CD4-positive, alpha-beta T cell (primary cell): Measurements from ENCODE around the gene ISLR2. TPM values are rescaled to one million over a fixed set of nuclear protein-coding genes. Genes with fewer than 3 reads are reported as not detected.

ENCODE experiments used
- ATAC-seq: fragments of 200-7000 bp; cut with Tn5 transposase; one replicate; pipeline ENCODE4 v1.10.0; 2022; ENCODE audit warnings: mild to moderate bottlenecking; ENCODE audit not compliant: poor library complexity
- CTCF ChIA-PET: fragments of 350-600 bp; sonication (Branson Sonifier 250); formaldehyde crosslinking; loops from one replicate; lab custom pipeline; 2021; ENCODE audit warnings: antibody characterized with exemption, inconsistent platforms; lab: Charles Lee
- POLR2A ChIA-PET: fragments of 350-600 bp; sonication (Branson Sonifier 250); formaldehyde crosslinking; loops from one replicate; lab custom pipeline; 2021; ENCODE audit warnings: antibody characterized with exemption, inconsistent platforms; lab: Charles Lee
- DNase-seq, 14 experiments: peaks; one replicate each; pipeline ENCODE4 v3.0.0-alpha.2; 2013 to 2020; ENCODE audit warnings: mixed read lengths in 2 of 14
- H3K27ac ChIP-seq, 2 donors: one replicate each; pipeline versions ENCODE4 v1.5.1 to v1.7.0; 2013; ENCODE audit warnings: low read length in 2 of 2, low read depth in 1 of 2, mild to moderate bottlenecking in 1 of 2
- H3K27me3 ChIP-seq, 2 experiments: 1 replicate in 1 of 2; 2 replicates in 1 of 2; pipeline versions ENCODE4 v1.6.1 to v1.7.0; 2013; ENCODE audit warnings: low read length in 2 of 2, control low read depth in 1 of 2, mild to moderate bottlenecking in 1 of 2, moderate library complexity in 1 of 2; ENCODE audit not compliant: insufficient read depth in 2 of 2, control insufficient read depth in 1 of 2
- H3K36me3 ChIP-seq: one replicate; pipeline ENCODE4 v1.6.1; 2013; ENCODE audit warnings: low read length, control low read depth; ENCODE audit not compliant: insufficient read depth
- H3K4me1 ChIP-seq: one replicate; pipeline ENCODE4 v1.6.1; 2013; ENCODE audit warnings: low read length, control low read depth; ENCODE audit not compliant: insufficient read depth
- H3K4me3 ChIP-seq: one replicate; pipeline ENCODE4 v1.5.1; 2013; ENCODE audit warnings: mild to moderate bottlenecking, low read length, moderate library complexity
- H3K9me3 ChIP-seq, 2 experiments: 1 replicate in 1 of 2; 2 replicates in 1 of 2; pipeline versions ENCODE4 v1.6.1 to v1.7.0; 2013; ENCODE audit warnings: low read length in 2 of 2, mild to moderate bottlenecking in 2 of 2, control low read depth in 1 of 2, moderate library complexity in 1 of 2; ENCODE audit not compliant: control insufficient read depth in 1 of 2, insufficient read depth in 1 of 2
- H3K27ac Mint-ChIP-seq: one replicate; pipeline ENCODE4 v1.8.0; 2020; ENCODE audit warnings: mixed read lengths
- H3K27me3 Mint-ChIP-seq: one replicate; pipeline ENCODE4 v1.8.0; 2021; ENCODE audit warnings: mixed read lengths
- H3K36me3 Mint-ChIP-seq: one replicate; pipeline ENCODE4 v1.8.0; 2021; ENCODE audit warnings: low read depth, mixed read lengths
- H3K4me1 Mint-ChIP-seq: one replicate; pipeline ENCODE4 v1.8.0; 2021; ENCODE audit warnings: low read depth, mixed read lengths
- H3K4me3 Mint-ChIP-seq: one replicate; pipeline ENCODE4 v1.8.0; 2020; ENCODE audit warnings: mild to moderate bottlenecking, mixed read lengths
- H3K9me3 Mint-ChIP-seq: one replicate; pipeline ENCODE4 v1.8.0; 2020; ENCODE audit warnings: mixed read lengths
- CTCF ChIP-seq: fragments of 200-600 bp; IDR thresholded peaks from one replicate; pipeline ENCODE4 v1.8.0; 2022; ENCODE audit warnings: antibody characterized with exemption, mild to moderate bottlenecking
- intact Hi-C, 2 experiments: fragments of 100-400 bp; cut with DNase I in 1 of 2; cut with micrococcal nuclease in 1 of 2; formaldehyde crosslinking; loops; one replicate each; pipeline versions ENCODE4 v1.15.1 to v1.9.0; 2023 to 2025; cut with DNase I, micrococcal nuclease
- total RNA-seq, 174 experiments: library from RNA in 2 of 174; stranded (reverse) in 2 of 174; gene quantifications; one replicate each; pipeline ENCODE4 v1.2.3 and lab custom pipeline; 2021 to 2026

Gene ISLR2
- total RNA-seq, 2 experiments from 2014 or later, result not detected

- TF ChIP-seq CTCF, result no peak
- H3K4me1 Mint-ChIP-seq, result no peaks in the 10 kb centered on the region
- CTCF ChIA-PET, result no interaction called here
Observed at GRCh38 chr15:74178326-74179100, 48.1 kb downstream of the ISLR2 start.

GRCh38 chr15:74179101-74179841 lies 48.9 kb downstream of the ISLR2 start:
- Mint-ChIP-seq H3K4me1 (no peaks in the 10 kb centered on the region), H3K27me3 (no peaks in the 10 kb centered on the region), H3K9me3 (no peaks in the 10 kb centered on the region), H3K36me3 (no peaks in the 10 kb centered on the region), H3K4me3 (no peak overlapping the region), H3K27ac (no peak overlapping the region)
- CTCF ChIA-PET, result no interaction called here
- ATAC-seq (no peak), DNase-seq (no peak)
- Histone ChIP-seq H3K4me3 (no peak overlapping the region), H3K4me1 (no peaks in the 10 kb centered on the region), H3K36me3 (no peaks in the 10 kb centered on the region), H3K27me3 (no peaks in the 10 kb centered on the region), H3K9me3 (peaks cover 0 to 5% of the 10 kb centered on the region in 2 experiments), H3K27ac (no peak overlapping the region)
- POLR2A ChIA-PET, result no interaction called here
- intact Hi-C loops, result no loop called here
- no peak for TF ChIP-seq CTCF

More at GRCh38 chr15:74178326-74179100, 48.1 kb downstream of the ISLR2 start:
- H3K4me3 ChIP-seq, result no peak overlapping the region
- Mint-ChIP-seq H3K36me3 (no peaks in the 10 kb centered on the region), H3K4me3 (no peak overlapping the region), H3K27me3 (no peaks in the 10 kb centered on the region), H3K9me3 (no peaks in the 10 kb centered on the region), H3K27ac (no peak overlapping the region)
- H3K4me1 ChIP-seq, result no peaks in the 10 kb centered on the region
- peaks cover 0 to 5% of the 10 kb centered on the region in 2 experiments for H3K9me3 ChIP-seq
- no peak for DNase-seq
- H3K27me3 ChIP-seq, result no peaks in the 10 kb centered on the region
- intact Hi-C loops, result no loop called here
- no peak for ATAC-seq
- H3K27ac ChIP-seq, result no peak overlapping the region
- no peaks in the 10 kb centered on the region for H3K36me3 ChIP-seq
- POLR2A ChIA-PET, result no interaction called here

DNA sequence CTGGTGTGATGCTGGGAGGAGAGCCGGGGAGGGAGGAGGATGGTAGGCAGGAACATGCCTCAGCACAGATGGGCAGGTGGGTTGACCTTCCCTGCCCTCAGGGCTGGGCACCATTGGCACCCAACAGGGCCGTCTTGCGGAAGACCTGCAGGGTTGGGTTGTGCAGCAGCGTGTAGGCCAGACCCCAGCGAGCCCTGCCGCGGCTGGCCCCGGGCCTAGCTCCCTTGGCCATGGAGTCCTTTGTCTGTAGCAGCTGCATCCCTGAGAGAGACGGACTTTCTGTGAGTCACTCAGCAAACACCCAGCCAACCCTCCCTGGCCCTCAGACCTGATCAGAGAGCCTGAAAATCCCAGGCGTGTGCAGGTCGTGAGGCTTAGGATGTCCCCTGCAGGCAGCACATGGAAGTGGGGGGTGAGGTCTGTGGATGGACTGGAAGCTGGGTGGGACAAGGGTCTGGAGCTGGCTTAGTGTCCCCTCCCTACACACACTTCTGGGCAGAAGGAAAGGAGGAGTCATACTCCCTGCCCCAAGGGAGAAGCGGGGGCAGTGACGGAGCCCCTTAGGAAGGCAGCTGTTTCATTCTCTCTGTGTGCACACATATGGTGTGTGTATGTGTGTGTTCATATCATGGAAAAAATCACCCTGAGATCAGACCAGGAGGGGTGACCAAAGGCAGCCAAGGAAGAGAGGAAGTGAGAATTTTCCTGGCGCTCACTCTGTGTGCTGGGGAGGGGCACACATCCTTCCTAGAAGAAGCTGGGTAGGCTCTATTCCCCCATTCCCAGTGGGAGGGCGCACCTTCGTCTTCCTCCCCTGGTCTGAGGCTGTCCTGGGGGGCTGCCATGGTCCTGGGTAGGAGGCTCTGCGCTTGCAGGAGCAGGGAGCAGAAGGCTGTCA lies 49.8 kb downstream of the ISLR2 start:
- Mint-ChIP-seq H3K27me3 (no peaks in the 10 kb centered on the region), H3K4me1 (no peaks in the 10 kb centered on the region), H3K9me3 (no peaks in the 10 kb centered on the region), H3K4me3 (no peak overlapping the region), H3K36me3 (no peaks in the 10 kb centered on the region), H3K27ac (no peak overlapping the region)
- no peaks in the 10 kb centered on the region for H3K4me1 ChIP-seq
- H3K27me3 ChIP-seq, result no peaks in the 10 kb centered on the region
- H3K36me3 ChIP-seq, result no peaks in the 10 kb centered on the region
- H3K27ac ChIP-seq, result no peak overlapping the region
- no peak for TF ChIP-seq CTCF
- H3K9me3 ChIP-seq, result peaks cover 0 to 5% of the 10 kb centered on the region in 2 experiments
- H3K4me3 ChIP-seq, result no peak overlapping the region
- POLR2A ChIA-PET, result no interaction called here
- CTCF ChIA-PET, result no interaction called here
- ATAC-seq, result no peak
- intact Hi-C loops, result no loop called here
- no peak for DNase-seq
